Skeletal muscle satellite cell (primary cell): ENCODE results near the gene ECI1.
"Not testable (repeated sequence)": the region's sequence is repeated elsewhere in the genome, so short reads cannot be mapped to it uniquely, and the experiment has no call there.

Source experiments
- H3K27me3 ChIP-seq: 2 replicates; pipeline ENCODE4 v1.7.0; 2013; ENCODE audit warnings: low read length; ENCODE audit not compliant: control insufficient read depth, insufficient read depth
- H3K36me3 ChIP-seq: 2 replicates; pipeline ENCODE4 v1.7.0; 2013; ENCODE audit warnings: mild to moderate bottlenecking, control low read depth, low read length; ENCODE audit not compliant: insufficient read depth
- H3K4me1 ChIP-seq: 2 replicates; pipeline ENCODE4 v1.7.0; 2013; ENCODE audit warnings: low read length; ENCODE audit not compliant: control insufficient read depth, insufficient read depth
- H3K4me2 ChIP-seq: 2 replicates; pipeline ENCODE4 v1.7.0; 2013; ENCODE audit warnings: mild to moderate bottlenecking, low read length
- H3K4me3 ChIP-seq: 2 replicates; pipeline ENCODE4 v1.7.0; 2013; ENCODE audit warnings: low read length
- H3K9ac ChIP-seq: 2 replicates; pipeline ENCODE4 v1.7.0; 2013; ENCODE audit warnings: mild to moderate bottlenecking, low read depth, low read length, moderate library complexity
- H3K9me3 ChIP-seq: replicated peaks from 2 replicates; pipeline ENCODE4 v1.7.0; 2013; ENCODE audit warnings: mild to moderate bottlenecking, control low read depth, low read length

ECI1 gene

GRCh38 chr16:2267505-2267912 is 16.1 kb upstream of the ECI1 start:
- peak overlapping the region; percentile 80 for H3K4me3 ChIP-seq
- H3K9me3 ChIP-seq, H3K27me3 ChIP-seq: not testable (repeated sequence)
- peaks cover 35% of the 10 kb centered on the region for H3K4me1 ChIP-seq
- H3K36me3 ChIP-seq: peaks cover 28% of the 10 kb centered on the region
- peak overlapping the region; percentile 79 for H3K4me2 ChIP-seq
- peak overlapping the region; percentile 82 for H3K9ac ChIP-seq

- peaks cover 35% of the 10 kb centered on the region for H3K4me1 ChIP-seq
- peak overlapping the region; percentile 80 for H3K4me3 ChIP-seq
- H3K27me3 ChIP-seq, H3K9me3 ChIP-seq: not testable (repeated sequence)
- H3K36me3 ChIP-seq: peaks cover 34% of the 10 kb centered on the region
- H3K4me2 ChIP-seq: peak overlapping the region; percentile 79
- peak overlapping the region; percentile 82 for H3K9ac ChIP-seq
These were observed 15.5 kb upstream of the ECI1 start for GRCh38 chr16:2266887-2267286.

- peaks cover 63% of the 10 kb centered on the region for H3K36me3 ChIP-seq
- H3K9ac ChIP-seq: not testable (repeated sequence)
These were observed 11.6 kb upstream of the ECI1 start for GRCh38 chr16:2263026-2263425.

GRCh38 chr16:2260250-2260649 is 8.9 kb upstream of the ECI1 start:
- peaks cover 87% of the 10 kb centered on the region for H3K36me3 ChIP-seq

More at GRCh38 chr16:2263026-2263425, 11.6 kb upstream of the ECI1 start:
- H3K27me3 ChIP-seq, H3K4me3 ChIP-seq, H3K4me2 ChIP-seq, H3K9me3 ChIP-seq: not testable (repeated sequence)
- H3K4me1 ChIP-seq: peaks cover 24% of the 10 kb centered on the region

GRCh38 chr16:2258530-2258929 is 7.1 kb upstream of the ECI1 start:
- H3K4me2 ChIP-seq, H3K9ac ChIP-seq, H3K27me3 ChIP-seq, H3K4me3 ChIP-seq, H3K9me3 ChIP-seq: not testable (repeated sequence)
- Histone ChIP-seq H3K36me3 (peaks cover 81% of the 10 kb centered on the region), H3K4me1 (peaks cover 11% of the 10 kb centered on the region)

More at GRCh38 chr16:2260250-2260649, 8.9 kb upstream of the ECI1 start:
- Histone ChIP-seq H3K27me3 (no peaks in the 10 kb centered on the region), H3K9ac (no peak overlapping the region), H3K9me3 (no peaks in the 10 kb centered on the region), H3K4me3 (no peak overlapping the region), H3K4me2 (no peak overlapping the region), H3K4me1 (peaks cover 25% of the 10 kb centered on the region)

GRCh38 chr16:2257726-2258125 is 6.3 kb upstream of the ECI1 start:
- Histone ChIP-seq H3K36me3 (peaks cover 77% of the 10 kb centered on the region), H3K4me3 (no peak overlapping the region), H3K4me2 (no peak overlapping the region), H3K27me3 (no peaks in the 10 kb centered on the region), H3K9ac (no peak overlapping the region), H3K4me1 (peaks cover 8% of the 10 kb centered on the region), H3K9me3 (no peaks in the 10 kb centered on the region)

- Histone ChIP-seq H3K9me3 (no peaks in the 10 kb centered on the region), H3K27me3 (no peaks in the 10 kb centered on the region), H3K4me2 (no peak overlapping the region), H3K4me3 (no peak overlapping the region), H3K36me3 (peaks cover 72% of the 10 kb centered on the region), H3K4me1 (peaks cover 14% of the 10 kb centered on the region), H3K9ac (no peak overlapping the region)
These were observed 5.2 kb upstream of the ECI1 start for GRCh38 chr16:2256531-2257140.

GRCh38 chr16:2253293-2253692 is 1.9 kb upstream of the ECI1 start:
- H3K9ac ChIP-seq: no peak overlapping the region
- H3K4me1 ChIP-seq: peaks cover 21% of the 10 kb centered on the region
- H3K36me3 ChIP-seq: peaks cover 52% of the 10 kb centered on the region
- H3K9me3 ChIP-seq: no peaks in the 10 kb centered on the region
- no peaks in the 10 kb centered on the region for H3K27me3 ChIP-seq
- H3K4me2 ChIP-seq: no peak overlapping the region
- H3K4me3 ChIP-seq: no peak overlapping the region

GRCh38 chr16:2252806-2253148 is 1.4 kb upstream of the ECI1 start:
- Histone ChIP-seq H3K9ac (no peak overlapping the region), H3K9me3 (no peaks in the 10 kb centered on the region), H3K4me2 (no peak overlapping the region), H3K36me3 (peaks cover 47% of the 10 kb centered on the region), H3K27me3 (no peaks in the 10 kb centered on the region), H3K4me3 (no peak overlapping the region), H3K4me1 (peaks cover 21% of the 10 kb centered on the region)

- H3K4me3 ChIP-seq: peak overlapping the region; percentile 76
- peaks cover 37% of the 10 kb centered on the region for H3K36me3 ChIP-seq
These were observed 613 bp downstream of the ECI1 start for GRCh38 chr16:2250652-2251295.

GRCh38 chr16:2246301-2246885 is 5.0 kb downstream of the ECI1 start:
- Histone ChIP-seq H3K9me3 (no peaks in the 10 kb centered on the region), H3K27me3 (no peaks in the 10 kb centered on the region), H3K9ac (no peak overlapping the region), H3K4me2 (no peak overlapping the region), H3K4me3 (no peak overlapping the region), H3K4me1 (peaks cover 6% of the 10 kb centered on the region), H3K36me3 (peaks cover 47% of the 10 kb centered on the region)

More at GRCh38 chr16:2250652-2251295, 613 bp downstream of the ECI1 start:
- Histone ChIP-seq H3K9me3 (no peaks in the 10 kb centered on the region), H3K4me1 (peaks cover 13% of the 10 kb centered on the region), H3K27me3 (no peaks in the 10 kb centered on the region), H3K4me2 (peak overlapping the region; percentile 75), H3K9ac (peak overlapping the region; percentile 81)
